Tibial nerve (tissue), 4 donors: Measurements from ENCODE around the gene SLC17A8. TPM values are rescaled to one million over a fixed set of nuclear protein-coding genes. Genes with fewer than 3 reads are reported as not detected.

Source experiments
- DNase-seq, 2 donors: peaks; one replicate each; pipeline ENCODE4 v3.0.0-alpha.2; 2019; ENCODE audit warnings: low spot score in 2 of 2
- H3K27ac ChIP-seq, 4 donors: fragments of 200-600 bp; sonication (generic) in 3 of 4; one replicate each; pipeline ENCODE4 v1.5.1; 2017 to 2019; ENCODE audit warnings: mild to moderate bottlenecking in 1 of 4
- H3K27me3 ChIP-seq, 2 donors: fragments of 200-600 bp; sonication (generic) in 1 of 2; one replicate each; pipeline versions ENCODE4 v1.5.1 to v1.6.0; 2017 to 2019
- H3K36me3 ChIP-seq, 3 donors: fragments of 200-600 bp; sonication (generic); one replicate each; pipeline ENCODE4 v1.5.1; 2018 to 2019
- H3K4me1 ChIP-seq, 4 donors: fragments of 200-600 bp; sonication (generic) in 3 of 4; one replicate each; pipeline ENCODE4 v1.5.1; 2017 to 2019
- H3K4me3 ChIP-seq, 4 donors: fragments of 200-600 bp; sonication (generic) in 3 of 4; one replicate each; pipeline ENCODE4 v1.5.1; 2017 to 2019; ENCODE audit warnings: mild to moderate bottlenecking in 1 of 4, moderate library complexity in 1 of 4
- H3K9me3 ChIP-seq, 4 donors: fragments of 200-600 bp; sonication (generic) in 3 of 4; one replicate each; pipeline ENCODE4 v1.5.1; 2017 to 2019
- CTCF ChIP-seq, 5 experiments: fragments of 200-600 bp in 3 of 5; fragments of 450-650 bp in 2 of 5; sonication (generic) in 3 of 5; IDR thresholded peaks; one replicate each; pipeline ENCODE4 v1.5.1; 2016 to 2019; ENCODE audit warnings: antibody characterized with exemption in 5 of 5, mild to moderate bottlenecking in 3 of 5, moderate library complexity in 2 of 5
- EP300 ChIP-seq, 2 donors: sonication (generic); formaldehyde crosslinking; IDR thresholded peaks; one replicate each; pipeline ENCODE4 v1.6.1; 2017; ENCODE audit warnings: antibody characterized with exemption in 2 of 2, mild to moderate bottlenecking in 1 of 2
- POLR2A ChIP-seq, 2 donors: fragments of 450-650 bp; IDR thresholded peaks; one replicate each; pipeline ENCODE4 v1.6.1; 2017; ENCODE audit warnings: antibody characterized with exemption in 2 of 2, mild to moderate bottlenecking in 2 of 2, moderate library complexity in 2 of 2
- total RNA-seq, 4 donors: library from RNA; depleted of rRNA; stranded (reverse); fragments of >200 nt; gene quantifications; one replicate each; pipeline ENCODE4 v1.1.0, GENCODE V29; 2016

The SLC17A8 gene
- total RNA-seq, 4 donors from 2014 or later: not detected

DNA sequence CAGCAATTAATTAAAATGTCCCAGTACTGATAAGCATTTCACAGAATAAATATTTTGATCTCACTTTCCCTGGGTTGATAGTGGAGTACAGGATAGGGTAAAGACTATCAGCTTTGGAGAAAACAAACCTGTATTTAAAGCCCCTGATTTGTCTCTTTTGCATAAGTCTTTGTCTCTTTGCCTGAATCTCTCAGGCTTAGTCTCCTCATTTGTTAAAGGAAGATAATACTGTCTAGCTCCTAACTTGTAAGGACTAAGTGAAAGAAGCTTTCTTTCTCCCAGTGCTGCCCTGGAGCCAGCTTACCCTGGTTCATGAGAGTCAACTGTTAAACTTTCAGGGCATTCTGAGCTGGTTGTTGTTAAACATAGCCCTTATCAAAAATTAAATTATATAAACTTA lies 111.3 kb downstream of the SLC17A8 start:
- Histone ChIP-seq H3K4me1 (no peaks in the 10 kb centered on the region), H3K36me3 (no peaks in the 10 kb centered on the region), H3K27ac (no peak overlapping the region), H3K9me3 (no peaks in the 10 kb centered on the region), H3K27me3 (no peaks in the 10 kb centered on the region), H3K4me3 (no peak overlapping the region)
- TF ChIP-seq EP300 (IDR thresholded peaks at IDR 0.05) (no peak), POLR2A (IDR thresholded peaks at IDR 0.05) (no peak), CTCF (IDR thresholded peaks at IDR 0.05) (no peak)
- no peak for DNase-seq

Other genes starting within 250 kb of the SLC17A8 start
- 10 to 100 TPM; 30.2 to 42.0 (median 41.2) TPM for gene BLTP3B, start 214.2 kb upstream of the SLC17A8 start, total RNA-seq
- 10 to 100 TPM; 11.1 to 19.5 (median 15.5) TPM for gene ACTR6, start 156.3 kb upstream of the SLC17A8 start, total RNA-seq
- 1 to 10 TPM in 1 of 4 donors, not detected in 3; 1.2 TPM for gene DEPDC4, start 90.0 kb upstream of the SLC17A8 start, total RNA-seq
- 10 to 100 TPM; 37.5 to 70.1 (median 54.6) TPM for gene SCYL2, start 89.9 kb upstream of the SLC17A8 start, total RNA-seq
- not detected for gene NR1H4, start 116.8 kb downstream of the SLC17A8 start, total RNA-seq
- gene GAS2L3, start 216.6 kb downstream of the SLC17A8 start, total RNA-seq: 100 to 1,000 TPM in 3 of 4 donors, 10 to 100 TPM in 1; 83.2 to 150 (median 115) TPM